HG03175 (cell line): ENCODE data around the gene PKD2.
"Not testable (repeated sequence)": the region's sequence is repeated elsewhere in the genome, so short reads cannot be mapped to it uniquely, and the experiment has no call there.

ENCODE experiments used
- ATAC-seq: cut with Tn5 transposase; IDR thresholded peaks from one replicate; pipeline ENCODE4 v1.9.1; 2021; ENCODE audit warnings: mild to moderate bottlenecking, moderate library complexity; ENCODE audit not compliant: unreplicated experiment

Gene PKD2

GRCh38 chr4:88062843-88063242 lies 55.4 kb downstream of the PKD2 start:
- no peak for ATAC-seq

- ATAC-seq, result no peak
These were observed 56.3 kb downstream of the PKD2 start for GRCh38 chr4:88063634-88064296.

GRCh38 chr4:88064410-88064809 lies 57.0 kb downstream of the PKD2 start:
- ATAC-seq, result no peak

- no peak for ATAC-seq
These were observed 62.6 kb downstream of the PKD2 start for GRCh38 chr4:88070031-88070430.

- no peak for ATAC-seq
These were observed 67.9 kb downstream of the PKD2 start for GRCh38 chr4:88075336-88075735.

GRCh38 chr4:88077911-88078524 lies 70.6 kb downstream of the PKD2 start:
- ATAC-seq, result no peak

GRCh38 chr4:88078579-88078978 lies 71.1 kb downstream of the PKD2 start:
- no peak for ATAC-seq

GRCh38 chr4:88080626-88081025 lies 73.2 kb downstream of the PKD2 start:
- no peak for ATAC-seq

GRCh38 chr4:88087004-88087403 lies 79.6 kb downstream of the PKD2 start:
- no peak for ATAC-seq

- ATAC-seq, result no peak
These were observed 83.5 kb downstream of the PKD2 start for GRCh38 chr4:88090898-88091297.

GRCh38 chr4:88091378-88091777 lies 83.9 kb downstream of the PKD2 start:
- ATAC-seq, result no peak

- ATAC-seq, result no peak
These were observed 86.4 kb downstream of the PKD2 start for GRCh38 chr4:88093874-88094273.

- no peak for ATAC-seq
These were observed 89.9 kb downstream of the PKD2 start for GRCh38 chr4:88097301-88097700.

- ATAC-seq, result no peak
These were observed 90.3 kb downstream of the PKD2 start for GRCh38 chr4:88097781-88098180.

- no peak for ATAC-seq
These were observed 91.7 kb downstream of the PKD2 start for GRCh38 chr4:88098993-88099752.

GRCh38 chr4:88101165-88101564 lies 93.7 kb downstream of the PKD2 start:
- ATAC-seq, result no peak

- ATAC-seq, result no peak
These were observed 94.6 kb downstream of the PKD2 start for GRCh38 chr4:88102026-88102425.

GRCh38 chr4:88104902-88105610 lies 97.6 kb downstream of the PKD2 start:
- ATAC-seq, result no peak

- ATAC-seq, result no peak
These were observed 98.8 kb downstream of the PKD2 start for GRCh38 chr4:88106205-88106604.

- ATAC-seq, result no peak
These were observed 100.1 kb downstream of the PKD2 start for GRCh38 chr4:88107406-88108107.

- ATAC-seq, result not testable (repeated sequence)
These were observed 100.7 kb downstream of the PKD2 start for GRCh38 chr4:88108108-88108465.
